ENCODE measurements around the gene KLHDC7B. TPM values are rescaled to one million over a fixed set of nuclear protein-coding genes. Genes with fewer than 3 reads are reported as not detected.

KLHDC7B gene
- total and polyA plus RNA-seq, 2 donors (not counting 3 experiments of a cell fraction or from before 2014, with no cell fraction given) = not detected

GRCh38 chr22:50581031-50581949 lies 35.6 kb downstream of the KLHDC7B start:
- Histone ChIP-seq H3K9ac (replicated peaks; ENCODE audit: extremely low read depth, insufficient read depth, low read length) (peak overlapping the region; percentile 96), H3K27me3 (ENCODE audit: control insufficient read depth in 2 of 2, insufficient read depth in 2 of 2, low read length in 2 of 2) (no peaks in the 10 kb centered on the region), H3K4me2 (ENCODE audit: insufficient read depth, low read length) (peak overlapping the region; percentile 66), H3K4me3 (replicated peaks in 1 of 3; ENCODE audit: insufficient read depth in 1 of 3, low read depth in 1 of 3, low read length in 3 of 3) (peak overlapping the region in 2 of 3 experiments; percentile 73 to 85), H4K20me1 (replicated peaks; ENCODE audit: control insufficient read depth, extremely low read depth, insufficient read depth, low read length) (no peaks in the 10 kb centered on the region), H3K4me1 (ENCODE audit: control insufficient read depth, extremely low read depth, insufficient read depth, low read length) (peaks cover 13% of the 10 kb centered on the region), H3K36me3 (ENCODE audit: control insufficient read depth in 2 of 2, extremely low read depth in 1 of 2, insufficient read depth in 2 of 2, low read length in 2 of 2) (peaks cover 0 to 7% of the 10 kb centered on the region in 2 experiments), H2AFZ (ENCODE audit: low read depth, low read length) (no peak overlapping the region), H3K9me1 (replicated peaks; ENCODE audit: control insufficient read depth, extremely low read depth, insufficient read depth, low read length) (no peaks in the 10 kb centered on the region), H3K9me3 (replicated peaks; ENCODE audit: control insufficient read depth, insufficient read depth, low read length) (no peaks in the 10 kb centered on the region), H3K27ac (ENCODE audit: insufficient read depth, low read depth, low read length) (no peak overlapping the region), H3K79me2 (ENCODE audit: control insufficient read depth, insufficient read depth, low read length) (peaks cover 8% of the 10 kb centered on the region)
- TF ChIP-seq JUN (IDR thresholded peaks at IDR 0.05; ENCODE audit: borderline replicate concordance, insufficient read depth, insufficient read length, low read depth) = no peak
- TF ChIP-seq FOS (IDR thresholded peaks at IDR 0.05; ENCODE audit: borderline replicate concordance, insufficient read depth, low read length) = no peak
- no peak for TF ChIP-seq MYC (IDR thresholded peaks at IDR 0.05; ENCODE audit: low read depth, low read length)
- TF ChIP-seq, protein P1, sequence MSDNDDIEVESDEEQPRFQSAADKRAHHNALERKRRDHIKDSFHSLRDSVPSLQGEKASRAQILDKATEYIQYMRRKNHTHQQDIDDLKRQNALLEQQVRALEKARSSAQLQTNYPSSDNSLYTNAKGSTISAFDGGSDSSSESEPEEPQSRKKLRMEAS (IDR thresholded peaks at IDR 0.05; ENCODE audit: insufficient read depth, insufficient read length) = no peak
- TF ChIP-seq POLR2A (IDR thresholded peaks at IDR 0.05; ENCODE audit: low read depth, low read length) = no peak
- TF ChIP-seq EZH2 (IDR thresholded peaks at IDR 0.05; ENCODE audit: borderline replicate concordance, low read depth, low read length, severe bottlenecking) = no peak
- TF ChIP-seq POLR2AphosphoS5 (IDR thresholded peaks at IDR 0.05; ENCODE audit: insufficient read depth, low read depth, low read length) = no peak
- ChIA-PET POLR2A (no interaction called here), CTCF (interaction anchor here (1.3 to 3.5 kb wide), 2 partner anchors 15 to 40 kb away, joined by 5 to 17 read pairs; no protein-coding TSS in a partner anchor)
- no peak for FAIRE-seq
- intact Hi-C loops (cut with micrococcal nuclease) = no loop called here
- TSS peak; percentile 45 for BruUV-seq (replicated peaks)
- dilution Hi-C loops (cut with MboI; ENCODE audit: extremely low pct_ligation_motif_present, low sequenced_read_pairs) = no loop called here
- DNase-seq (ENCODE audit: low read depth, low spot score) = no peak

Measured in endothelial cell of umbilical vein (primary cell).